Natural killer cell (primary cell): ENCODE data around the gene IP6K3. TPM values are rescaled to one million over a fixed set of nuclear protein-coding genes. Genes with fewer than 3 reads are reported as not detected.

Experiments
- ATAC-seq, 3 donors: fragments of 150-1000 bp in 2 of 3; fragments of 200-7000 bp in 1 of 3; cut with Tn5 transposase; 1 replicate in 1 of 3; 2 replicates in 2 of 3; pipeline ENCODE4 v1.10.0; 2021; ENCODE audit warnings: mild to moderate bottlenecking in 2 of 3, moderate library complexity in 2 of 3
- DNase-seq, 2 donors: peaks; one replicate each; pipeline versions ENCODE4 v3.0.0 to v3.0.0-alpha.2; 2013 to 2021; ENCODE audit warnings: mixed read lengths in 1 of 2
- H3K27ac ChIP-seq: one replicate; pipeline ENCODE4 v1.5.1; 2013; ENCODE audit warnings: mild to moderate bottlenecking, low read length
- H3K27me3 ChIP-seq: one replicate; pipeline ENCODE4 v1.6.1; 2013; ENCODE audit warnings: low read length; ENCODE audit not compliant: control insufficient read depth, insufficient read depth
- H3K36me3 ChIP-seq: one replicate; pipeline ENCODE4 v1.6.1; 2013; ENCODE audit warnings: low read length; ENCODE audit not compliant: control insufficient read depth, insufficient read depth
- H3K4me1 ChIP-seq: one replicate; pipeline ENCODE4 v1.6.1; 2013; ENCODE audit warnings: low read length; ENCODE audit not compliant: control insufficient read depth, insufficient read depth
- H3K4me3 ChIP-seq: one replicate; pipeline ENCODE4 v1.5.1; 2013; ENCODE audit warnings: low read length
- H3K9me3 ChIP-seq: one replicate; pipeline ENCODE4 v1.6.1; 2013; ENCODE audit warnings: low read length; ENCODE audit not compliant: control insufficient read depth, insufficient read depth
- H3K27ac Mint-ChIP-seq, 2 donors: one replicate each; pipeline ENCODE4 v1.8.0; 2022; ENCODE audit warnings: mild to moderate bottlenecking in 2 of 2, mixed read lengths in 2 of 2, moderate library complexity in 1 of 2
- H3K27me3 Mint-ChIP-seq, 2 donors: one replicate each; pipeline ENCODE4 v1.8.0; 2022; ENCODE audit warnings: low read depth in 2 of 2, mixed read lengths in 2 of 2
- H3K36me3 Mint-ChIP-seq: one replicate; pipeline ENCODE4 v1.8.0; 2022; ENCODE audit warnings: mixed read lengths
- H3K4me1 Mint-ChIP-seq, 2 donors: one replicate each; pipeline ENCODE4 v1.8.0; 2022; ENCODE audit warnings: mixed read lengths in 2 of 2
- H3K4me3 Mint-ChIP-seq: one replicate; pipeline ENCODE4 v1.8.0; 2022; ENCODE audit warnings: mild to moderate bottlenecking, moderate library complexity, mixed read lengths
- H3K9me3 Mint-ChIP-seq, 2 donors: one replicate each; pipeline ENCODE4 v1.8.0; 2022; ENCODE audit warnings: mixed read lengths in 2 of 2
- WGBS: methylation state at CpG from one replicate; pipeline ENCODE4 v1.1.7; 2013; ENCODE audit warnings: missing lambda C conversion rate; ENCODE audit not compliant: insufficient coverage; 5-methylcytosine and 5-hydroxymethylcytosine counted together
- intact Hi-C: fragments of 100-400 bp; cut with micrococcal nuclease; formaldehyde crosslinking; loops from one replicate; pipeline ENCODE4 v1.14.2; 2022
- total RNA-seq, 4 donors: library from RNA; stranded (reverse); fragments of 120-200 nt in 1 of 4; gene quantifications; one replicate each; pipeline versions ENCODE4 v1.2.3 to v1.2.4, GENCODE V29; 2013 to 2022
- TF ChIP-seq, protein P1 (sequence below): fragments of 200-600 bp; IDR thresholded peaks from one replicate; pipeline ENCODE4 v1.8.0; 2022; ENCODE audit warnings: antibody characterized with exemption

Gene IP6K3
- total RNA-seq, 3 donors from 2014 or later (not counting 1 experiment from before 2014, with no cell fraction given): not detected

DNA sequence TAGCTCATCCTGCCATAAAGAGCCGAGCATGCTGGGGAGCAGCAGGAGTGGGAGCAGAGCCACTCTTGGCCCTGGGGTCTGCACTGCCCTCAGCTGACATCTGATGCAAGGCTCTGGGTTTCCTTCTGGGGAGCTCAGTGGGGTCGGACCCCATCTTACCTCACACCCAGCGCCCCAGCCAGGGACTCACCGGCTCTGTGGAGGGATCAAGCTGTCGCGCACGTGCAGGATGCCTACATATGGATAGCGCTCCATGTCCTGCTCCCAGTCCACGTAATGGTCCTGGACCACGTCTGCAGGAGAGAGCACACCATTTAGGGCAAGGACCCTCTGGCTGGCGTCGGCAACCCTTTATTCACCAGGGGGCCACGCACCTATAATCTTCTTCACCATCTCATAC, 30.1 kb upstream of the IP6K3 start:
- DNase-seq (no peak), ATAC-seq (no peak)
- H3K36me3 Mint-ChIP-seq: peaks cover 7% of the 10 kb centered on the region
- no peaks in the 10 kb centered on the region for H3K9me3 ChIP-seq
- no peaks in the 10 kb centered on the region for H3K27me3 ChIP-seq
- TF ChIP-seq, protein P1, sequence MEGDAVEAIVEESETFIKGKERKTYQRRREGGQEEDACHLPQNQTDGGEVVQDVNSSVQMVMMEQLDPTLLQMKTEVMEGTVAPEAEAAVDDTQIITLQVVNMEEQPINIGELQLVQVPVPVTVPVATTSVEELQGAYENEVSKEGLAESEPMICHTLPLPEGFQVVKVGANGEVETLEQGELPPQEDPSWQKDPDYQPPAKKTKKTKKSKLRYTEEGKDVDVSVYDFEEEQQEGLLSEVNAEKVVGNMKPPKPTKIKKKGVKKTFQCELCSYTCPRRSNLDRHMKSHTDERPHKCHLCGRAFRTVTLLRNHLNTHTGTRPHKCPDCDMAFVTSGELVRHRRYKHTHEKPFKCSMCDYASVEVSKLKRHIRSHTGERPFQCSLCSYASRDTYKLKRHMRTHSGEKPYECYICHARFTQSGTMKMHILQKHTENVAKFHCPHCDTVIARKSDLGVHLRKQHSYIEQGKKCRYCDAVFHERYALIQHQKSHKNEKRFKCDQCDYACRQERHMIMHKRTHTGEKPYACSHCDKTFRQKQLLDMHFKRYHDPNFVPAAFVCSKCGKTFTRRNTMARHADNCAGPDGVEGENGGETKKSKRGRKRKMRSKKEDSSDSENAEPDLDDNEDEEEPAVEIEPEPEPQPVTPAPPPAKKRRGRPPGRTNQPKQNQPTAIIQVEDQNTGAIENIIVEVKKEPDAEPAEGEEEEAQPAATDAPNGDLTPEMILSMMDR: no peak
- WGBS: 97% methylated on average over 13 of the region's 13 CpGs
- H3K27me3 Mint-ChIP-seq: no peaks in the 10 kb centered on the region
- H3K4me1 Mint-ChIP-seq: peaks cover 6 to 10% of the 10 kb centered on the region in 2 donors
- no peak overlapping the region for H3K4me3 Mint-ChIP-seq
- intact Hi-C loops: no loop called here
- H3K9me3 Mint-ChIP-seq: no peaks in the 10 kb centered on the region
- peaks cover 2% of the 10 kb centered on the region for H3K4me1 ChIP-seq
- H3K4me3 ChIP-seq: no peak overlapping the region
- H3K27ac Mint-ChIP-seq: no peak overlapping the region
- H3K36me3 ChIP-seq: peaks cover 87% of the 10 kb centered on the region
- no peak overlapping the region for H3K27ac ChIP-seq

DNA sequence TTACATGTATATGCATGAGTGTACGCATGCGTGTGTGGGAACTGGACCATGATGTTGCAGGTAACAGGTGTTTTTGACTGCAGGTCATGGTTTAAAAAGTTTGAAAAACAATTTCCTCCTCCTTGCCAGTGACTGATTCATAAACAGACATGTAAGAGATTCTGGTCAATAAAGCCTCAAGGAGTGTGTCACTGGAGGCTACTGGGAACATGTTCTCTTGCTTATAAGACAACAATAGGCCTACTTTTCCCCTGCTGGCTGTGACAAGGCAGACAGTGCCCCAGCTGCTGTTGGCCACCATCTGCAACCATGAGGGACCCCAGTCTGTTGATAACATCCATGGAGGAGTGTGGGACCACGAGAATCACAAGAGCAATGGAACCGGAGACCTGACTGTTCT, 29.5 kb upstream of the IP6K3 start:
- no peak overlapping the region for H3K27ac Mint-ChIP-seq
- no peaks in the 10 kb centered on the region for H3K9me3 Mint-ChIP-seq
- H3K4me1 Mint-ChIP-seq: peaks cover 6 to 10% of the 10 kb centered on the region in 2 donors
- no peaks in the 10 kb centered on the region for H3K27me3 Mint-ChIP-seq
- H3K4me3 ChIP-seq: no peak overlapping the region
- ATAC-seq: no peak
- peaks cover 7% of the 10 kb centered on the region for H3K4me1 ChIP-seq
- intact Hi-C loops: no loop called here
- no peak overlapping the region for H3K27ac ChIP-seq
- TF ChIP-seq, protein P1: no peak
- H3K9me3 ChIP-seq: no peaks in the 10 kb centered on the region
- no peak overlapping the region for H3K4me3 Mint-ChIP-seq
- DNase-seq: no peak
- H3K36me3 Mint-ChIP-seq: peaks cover 7% of the 10 kb centered on the region
- 98% methylated on average over 4 of the region's 4 CpGs for WGBS
- no peaks in the 10 kb centered on the region for H3K27me3 ChIP-seq
- H3K36me3 ChIP-seq: peaks cover 83% of the 10 kb centered on the region

DNA sequence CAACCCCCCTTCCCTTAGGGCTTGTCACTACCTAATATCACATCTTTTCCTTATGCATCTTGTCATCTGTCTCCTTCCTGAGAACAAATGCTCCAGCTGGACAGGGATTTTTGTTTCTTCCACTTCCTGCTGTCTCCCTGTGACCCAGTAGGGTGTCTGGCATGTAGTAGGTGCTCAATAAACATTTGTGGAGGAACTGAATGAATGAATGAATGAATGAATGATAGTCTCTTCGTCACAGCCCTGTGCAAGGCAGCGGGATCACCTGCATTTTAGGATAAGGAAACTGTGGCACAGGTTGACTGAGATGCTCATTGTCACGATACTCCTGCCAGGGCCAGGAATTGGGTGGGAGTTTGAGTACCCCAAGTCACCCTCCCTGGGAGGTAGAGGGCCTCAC, 28.1 kb upstream of the IP6K3 start:
- TF ChIP-seq, protein P1: no peak
- peaks cover 69% of the 10 kb centered on the region for H3K36me3 ChIP-seq
- no peak for DNase-seq
- no peaks in the 10 kb centered on the region for H3K9me3 ChIP-seq
- peaks cover 7% of the 10 kb centered on the region for H3K36me3 Mint-ChIP-seq
- no peaks in the 10 kb centered on the region for H3K27me3 ChIP-seq
- no peak overlapping the region for H3K4me3 ChIP-seq
- H3K27me3 Mint-ChIP-seq: no peaks in the 10 kb centered on the region
- H3K4me1 Mint-ChIP-seq: peaks cover 5 to 6% of the 10 kb centered on the region in 2 donors
- H3K9me3 Mint-ChIP-seq: no peaks in the 10 kb centered on the region
- intact Hi-C loops: no loop called here
- WGBS: 100% methylated on average over 3 of the region's 3 CpGs
- H3K27ac Mint-ChIP-seq: no peak overlapping the region
- no peak overlapping the region for H3K27ac ChIP-seq
- H3K4me1 ChIP-seq: peaks cover 8% of the 10 kb centered on the region
- no peak for ATAC-seq
- H3K4me3 Mint-ChIP-seq: no peak overlapping the region

DNA sequence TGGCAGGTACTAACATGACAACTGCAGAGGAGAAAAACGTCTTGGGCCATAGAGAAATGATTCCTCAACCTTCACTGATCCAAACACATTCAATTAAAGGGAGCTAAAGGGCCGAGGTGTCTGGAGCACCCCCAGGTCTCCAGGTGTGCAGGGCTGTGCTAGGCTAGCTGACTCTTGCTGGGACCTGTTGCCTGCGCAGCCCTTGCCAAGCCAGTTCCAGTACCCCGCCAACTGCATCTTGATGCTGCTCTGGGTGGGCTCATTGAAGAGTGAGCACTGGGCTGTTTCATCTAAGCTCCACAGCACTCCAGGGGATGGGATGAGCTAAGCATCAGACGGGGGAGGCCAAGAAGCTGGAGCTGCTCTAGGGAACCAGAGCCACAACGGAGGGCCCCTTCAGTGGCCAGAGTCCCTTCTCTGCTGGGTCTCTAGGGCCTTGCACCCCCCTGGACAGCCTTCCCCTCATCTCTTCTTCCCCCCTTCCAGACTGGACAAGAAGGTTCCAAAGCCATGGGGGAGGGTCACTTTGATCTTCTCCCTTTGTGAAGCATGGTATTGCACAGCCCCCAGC, 26.3 kb upstream of the IP6K3 start:
- no peaks in the 10 kb centered on the region for H3K27me3 ChIP-seq
- H3K36me3 Mint-ChIP-seq: peaks cover 7% of the 10 kb centered on the region
- 89% methylated on average over 6 of the region's 6 CpGs for WGBS
- H3K36me3 ChIP-seq: peaks cover 51% of the 10 kb centered on the region
- H3K4me3 Mint-ChIP-seq: no peak overlapping the region
- peaks cover 5 to 6% of the 10 kb centered on the region in 2 donors for H3K4me1 Mint-ChIP-seq
- H3K4me1 ChIP-seq: peaks cover 8% of the 10 kb centered on the region
- H3K9me3 ChIP-seq: no peaks in the 10 kb centered on the region
- H3K9me3 Mint-ChIP-seq: no peaks in the 10 kb centered on the region
- intact Hi-C loops: no loop called here
- DNase-seq (no peak), ATAC-seq (no peak)
- no peak overlapping the region for H3K27ac Mint-ChIP-seq
- H3K27ac ChIP-seq: no peak overlapping the region
- H3K4me3 ChIP-seq: no peak overlapping the region
- H3K27me3 Mint-ChIP-seq: peaks cover 0 to 3% of the 10 kb centered on the region in 2 donors
- TF ChIP-seq, protein P1: no peak
